HG02973 (cell line): ENCODE results near the gene SUMF1.

Experiments
- ATAC-seq: cut with Tn5 transposase; IDR thresholded peaks from one replicate; pipeline ENCODE4 v1.9.1; 2021; ENCODE audit warnings: moderate library complexity; ENCODE audit not compliant: unreplicated experiment

Gene SUMF1

GRCh38 chr3:4497843-4498324, 30.8 kb upstream of the SUMF1 start:
- ATAC-seq, result no peak

- ATAC-seq, result no peak
These were observed 30.1 kb upstream of the SUMF1 start for GRCh38 chr3:4497005-4497692.

- no peak for ATAC-seq
These were observed 29.0 kb upstream of the SUMF1 start for GRCh38 chr3:4496087-4496452.

- no peak for ATAC-seq
These were observed 28.4 kb upstream of the SUMF1 start for GRCh38 chr3:4495294-4496086.

GRCh38 chr3:4494895-4495264, 27.8 kb upstream of the SUMF1 start:
- no peak for ATAC-seq

- no peak for ATAC-seq
These were observed 27.1 kb upstream of the SUMF1 start for GRCh38 chr3:4493941-4494894.

- ATAC-seq, result peak; percentile 94
These were observed 26.2 kb upstream of the SUMF1 start, which contains the start of gene ITPR1 for GRCh38 chr3:4493014-4493940. Gene ITPR1 (plus strand): TSS chr3:4493348. CDS start chr3:4516492, 23,144 bp downstream.

GRCh38 chr3:4492208-4493013, 25.3 kb upstream of the SUMF1 start:
- no peak for ATAC-seq

- ATAC-seq, result no peak
These were observed 24.8 kb upstream of the SUMF1 start for GRCh38 chr3:4491855-4492207.

- no peak for ATAC-seq
These were observed 11.2 kb upstream of the SUMF1 start for GRCh38 chr3:4478261-4478660.

- ATAC-seq, result no peak
These were observed 9.4 kb upstream of the SUMF1 start for GRCh38 chr3:4476496-4476895.

- no peak for ATAC-seq
These were observed 8.7 kb upstream of the SUMF1 start for GRCh38 chr3:4475804-4476203.

GRCh38 chr3:4474683-4475490, 7.8 kb upstream of the SUMF1 start:
- peak; percentile 66 for ATAC-seq

- no peak for ATAC-seq
These were observed 5.7 kb upstream of the SUMF1 start for GRCh38 chr3:4472766-4473165.

GRCh38 chr3:4472312-4472711, 5.2 kb upstream of the SUMF1 start:
- ATAC-seq, result no peak

- ATAC-seq, result no peak
These were observed 4.8 kb upstream of the SUMF1 start for GRCh38 chr3:4471907-4472306.

GRCh38 chr3:4467522-4467867, 426 bp upstream of the SUMF1 start:
- no peak for ATAC-seq

GRCh38 chr3:4464576-4464975, 2.5 kb downstream of the SUMF1 start:
- no peak for ATAC-seq
